H1 (cell line): ENCODE data around the gene MMS19. TPM values are rescaled to one million over a fixed set of nuclear protein-coding genes. Genes with fewer than 3 reads are reported as not detected.
A peak's percentile ranks its signal among the peaks of the same experiment; 100 is the strongest.

Experiments
- CTCF ChIA-PET: fragments of 300-600 bp; sonication (Branson Sonifier 250); formaldehyde crosslinking; loops from one replicate; lab custom pipeline; 2021; ENCODE audit not compliant: partially characterized antibody; lab: Charles Lee
- POLR2A ChIA-PET: fragments of 300-600 bp; sonication (Branson Sonifier 250); formaldehyde crosslinking; loops from one replicate; lab custom pipeline; 2021; ENCODE audit warnings: inconsistent platforms; ENCODE audit not compliant: partially characterized antibody; lab: Charles Lee
- DNase-seq, 2 experiments: peaks; one replicate each; pipeline versions ENCODE4 v3.0.0 to v3.0.0-alpha.2; 2010 to 2022; ENCODE audit warnings: low spot score in 2 of 2, low read depth in 1 of 2, mixed read lengths in 1 of 2
- FAIRE-seq: peaks from 2 replicates; lab custom pipeline; 2011; peaks lifted over from hg19 to GRCh38; lab: Jason Lieb, UNC
- H2AFZ ChIP-seq: 2 replicates; pipeline ENCODE4 v1.8.1; 2012; ENCODE audit warnings: low read length, inconsistent platforms
- H2AK5ac ChIP-seq: 2 replicates; pipeline ENCODE4 v1.6.1; 2013; ENCODE audit warnings: low read depth, low read length
- H2BK120ac ChIP-seq: replicated peaks from 2 replicates; pipeline ENCODE3; 2013; ENCODE audit warnings: low read depth, low read length, inconsistent platforms
- H2BK12ac ChIP-seq: 2 replicates; pipeline ENCODE4 v1.6.1; 2013; ENCODE audit warnings: low read depth, low read length
- H2BK15ac ChIP-seq: 2 replicates; pipeline ENCODE4 v1.6.1; 2013; ENCODE audit warnings: low read length
- H2BK20ac ChIP-seq: 2 replicates; pipeline ENCODE4 v1.6.1; 2013; ENCODE audit warnings: low read length
- H2BK5ac ChIP-seq: 2 replicates; pipeline ENCODE4 v1.6.1; 2013; ENCODE audit warnings: low read depth, low read length
- H3K14ac ChIP-seq: 2 replicates; pipeline ENCODE4 v1.6.1; 2013; ENCODE audit warnings: inconsistent platforms; ENCODE audit not compliant: insufficient read length
- H3K18ac ChIP-seq: 2 replicates; pipeline ENCODE4 v1.6.1; 2013; ENCODE audit warnings: low read length; ENCODE audit errors: extremely low read depth
- H3K23ac ChIP-seq: 2 replicates; pipeline ENCODE4 v1.6.1; 2013; ENCODE audit warnings: inconsistent platforms; ENCODE audit not compliant: insufficient read length
- H3K23me2 ChIP-seq: 2 replicates; pipeline ENCODE4 v1.6.1; 2013; ENCODE audit warnings: low read depth, low read length
- H3K27ac ChIP-seq: 2 replicates; pipeline ENCODE4 v1.6.1; 2011; ENCODE audit warnings: low read depth, low read length, inconsistent platforms
- H3K27me3 ChIP-seq, 4 experiments: replicated peaks in 1 of 4; 1 replicate in 1 of 4; 2 replicates in 3 of 4; pipeline versions ENCODE4 v1.6.1 to v1.8.1; 2011 to 2013; ENCODE audit warnings: low read length in 3 of 4, mild to moderate bottlenecking in 3 of 4, inconsistent platforms in 2 of 4, mixed read lengths in 2 of 4, moderate library complexity in 1 of 4; ENCODE audit not compliant: control insufficient read depth in 3 of 4, insufficient read depth in 3 of 4; ENCODE audit errors: extremely low read depth in 1 of 4
- H3K36me3 ChIP-seq, 4 experiments: 2 replicates each; pipeline versions ENCODE4 v1.6.1 to v1.8.1; 2011 to 2013; ENCODE audit warnings: mild to moderate bottlenecking in 4 of 4, low read length in 3 of 4, moderate library complexity in 2 of 4, control low read depth in 1 of 4, inconsistent platforms in 1 of 4; ENCODE audit not compliant: insufficient read depth in 4 of 4, control insufficient read depth in 2 of 4
- H3K4ac ChIP-seq: replicated peaks from 2 replicates; pipeline ENCODE3; 2013; ENCODE audit warnings: low read length, low read depth, mixed read lengths, inconsistent platforms; ENCODE audit not compliant: insufficient read length
- H3K4me1 ChIP-seq, 4 experiments: replicated peaks in 1 of 4; 1 replicate in 1 of 4; 2 replicates in 3 of 4; pipeline versions ENCODE4 v1.6.1 to v1.8.1; 2011 to 2013; ENCODE audit warnings: low read length in 3 of 4, inconsistent platforms in 2 of 4, mixed read lengths in 1 of 4; ENCODE audit not compliant: insufficient read depth in 4 of 4, control insufficient read depth in 3 of 4
- H3K4me2 ChIP-seq, 2 experiments: 2 replicates each; pipeline versions ENCODE4 v1.6.1 to v1.8.1; 2011 to 2013; ENCODE audit warnings: low read depth in 2 of 2, low read length in 2 of 2, control low read depth in 1 of 2, inconsistent platforms in 1 of 2, mild to moderate bottlenecking in 1 of 2; ENCODE audit not compliant: insufficient read depth in 1 of 2
- H3K4me3 ChIP-seq, 4 experiments: fragments of 200-600, 300-600 bp in 1 of 4; sonication (generic), shearing (Covaris generic), sonication (Bioruptor Twin) in 1 of 4; 2 replicates each; pipeline versions ENCODE4 v1.5.1 to v1.8.1; 2011 to 2016; ENCODE audit warnings: low read length in 4 of 4, low read depth in 3 of 4, control low read depth in 2 of 4, inconsistent platforms in 2 of 4, mild to moderate bottlenecking in 2 of 4, mixed read lengths in 1 of 4, moderate library complexity in 1 of 4; ENCODE audit not compliant: insufficient read depth in 2 of 4; ENCODE audit errors: extremely low read depth in 1 of 4
- H3K56ac ChIP-seq: replicated peaks from 2 replicates; pipeline ENCODE3; 2013; ENCODE audit warnings: low read depth, mild to moderate bottlenecking, mixed read lengths, low read length, inconsistent platforms; ENCODE audit not compliant: insufficient read length
- H3K79me1 ChIP-seq: 2 replicates; pipeline ENCODE4 v1.6.1; 2013; ENCODE audit warnings: low read depth, low read length, control low read depth
- H3K79me2 ChIP-seq, 2 experiments: 2 replicates each; pipeline versions ENCODE4 v1.6.1 to v1.8.1; 2012 to 2013; ENCODE audit warnings: low read length in 2 of 2, mild to moderate bottlenecking in 2 of 2, inconsistent platforms in 1 of 2; ENCODE audit not compliant: insufficient read depth in 2 of 2, control insufficient read depth in 1 of 2
- H3K9ac ChIP-seq, 4 experiments: replicated peaks in 1 of 4; 1 replicate in 1 of 4; 2 replicates in 3 of 4; pipeline versions ENCODE4 v1.6.1 to v1.8.1; 2011 to 2013; ENCODE audit warnings: low read depth in 3 of 4, low read length in 3 of 4, control low read depth in 2 of 4, mild to moderate bottlenecking in 2 of 4, moderate library complexity in 2 of 4, inconsistent platforms in 1 of 4; ENCODE audit errors: extremely low read depth in 1 of 4
- H3K9me3 ChIP-seq, 2 experiments: 2 replicates each; pipeline versions ENCODE4 v1.6.1 to v1.8.1; 2012 to 2013; ENCODE audit warnings: mild to moderate bottlenecking in 2 of 2, moderate library complexity in 2 of 2, control low read depth in 1 of 2, inconsistent platforms in 1 of 2, low read depth in 1 of 2, low read length in 1 of 2, mixed read lengths in 1 of 2; ENCODE audit not compliant: insufficient read depth in 2 of 2
- H4K20me1 ChIP-seq, 2 experiments: replicated peaks in 1 of 2; 2 replicates each; pipeline versions ENCODE3 to v1.8.1; 2011 to 2013; ENCODE audit warnings: inconsistent platforms in 2 of 2, low read length in 2 of 2, mild to moderate bottlenecking in 1 of 2; ENCODE audit not compliant: insufficient read depth in 2 of 2, control insufficient read depth in 1 of 2
- H4K5ac ChIP-seq: 2 replicates; pipeline ENCODE4 v1.6.1; 2013; ENCODE audit warnings: low read length, low read depth, mixed read lengths, inconsistent platforms; ENCODE audit not compliant: insufficient read length
- H4K8ac ChIP-seq: 2 replicates; pipeline ENCODE4 v1.8.0; 2013; ENCODE audit warnings: mild to moderate bottlenecking, moderate library complexity, low read length, inconsistent platforms; ENCODE audit not compliant: insufficient read depth; ENCODE audit errors: extremely low read depth
- H4K91ac ChIP-seq: replicated peaks from 2 replicates; pipeline ENCODE3; 2013; ENCODE audit warnings: low read length, mixed read lengths, inconsistent platforms; ENCODE audit not compliant: insufficient read length
- CREB1 ChIP-seq: IDR thresholded peaks from 2 replicates; pipeline ENCODE4 v1.6.1; 2012; ENCODE audit warnings: inconsistent platforms
- E2F6 ChIP-seq: IDR thresholded peaks from 2 replicates; pipeline ENCODE4 v1.6.1; 2012; ENCODE audit warnings: inconsistent platforms
- WGBS, 2 experiments: shearing (Covaris generic) in 1 of 2; methylation state at CpG; one replicate each; pipeline versions ENCODE4 v1.1.6 to v1.1.7; 2013 to 2015; ENCODE audit warnings: low lambda C conversion rate in 2 of 2, mixed read lengths in 2 of 2, inconsistent platforms in 1 of 2, low coverage in 1 of 2, missing lambda C conversion rate in 1 of 2; ENCODE audit not compliant: insufficient replicate concordance in 2 of 2, insufficient coverage in 1 of 2, insufficient read length in 1 of 2; ENCODE audit errors: extremely low coverage in 1 of 2, missing lambda C conversion rate in 1 of 2; 5-methylcytosine and 5-hydroxymethylcytosine counted together
- polyA plus RNA-seq, 7 experiments: library from polyadenylated mRNA; depleted of rRNA in 3 of 7; stranded (reverse) in 5 of 7; unstranded in 2 of 7; fragments of >200 nt in 5 of 7; fragments of 200-250 nt in 2 of 7; gene quantifications; 1 replicate in 5 of 7; 2 replicates in 1 of 7; 4 replicates in 1 of 7; pipeline versions ENCODE4 v1.2.1 to v1.2.3, GENCODE V29; 2011 to 2013; ENCODE audit warnings: missing spikeins in 2 of 7, mixed read lengths in 2 of 7
- total RNA-seq: library from RNA; stranded (reverse); fragmentation: NEBNext Ultra II Directional; extraction: Animal tissue kit (Norgen Biotek cat#: 25700); gene quantifications from 2 replicates; pipeline ENCODE4 v1.2.1, GENCODE V29; 2021

The MMS19 gene
- total and polyA plus RNA-seq, 2 of the 8 experiments (the other 6 are each of a cell fraction or from before 2014, with no cell fraction given) = 130 to 221 TPM

- no peak for FAIRE-seq
- no peak overlapping the region for H3K27ac ChIP-seq
- no peak overlapping the region for H4K91ac ChIP-seq
- no peaks in the 10 kb centered on the region; the same call in 1 of the 2 replicates for H3K23me2 ChIP-seq
- no peak overlapping the region; a peak in 1 of 7 replicates for H3K9ac ChIP-seq
- no peak overlapping the region for H2BK15ac ChIP-seq
- H4K8ac ChIP-seq = no peak overlapping the region
- no peak overlapping the region for H2AFZ ChIP-seq
- ChIA-PET CTCF (interaction anchor here (0.8 to 19.6 kb wide), 10 partner anchors 8 to 100 kb away, joined by 3 to 283 read pairs (median 3); no protein-coding TSS in a partner anchor), POLR2A (interaction anchor here (1.0 to 1.6 kb wide), 4 partner anchors 9 to 84 kb away, joined by 3 to 6 read pairs (median 4); no protein-coding TSS in a partner anchor)
- 91% methylated on average over 3 of the region's 3 CpGs; no CpG with 5 or more reads in 1 of the 2 experiments for WGBS, 2 experiments
- peaks cover 4 to 9% of the 10 kb centered on the region in 2 experiments for H4K20me1 ChIP-seq
- no peak overlapping the region for H2AK5ac ChIP-seq
- no peak overlapping the region for H2BK5ac ChIP-seq
- H2BK12ac ChIP-seq = no peak overlapping the region
- no peaks in the 10 kb centered on the region; a peak in 1 of 7 replicates for H3K27me3 ChIP-seq
- no peak overlapping the region for H3K14ac ChIP-seq
- no peaks in the 10 kb centered on the region for H3K36me3 ChIP-seq
- peaks cover 0 to 8% (median 2%) of the 10 kb centered on the region in 4 experiments; a peak in 5 of 7 replicates for H3K4me1 ChIP-seq
- DNase-seq = peak in 1 of 2 experiments; percentile 34
- H4K5ac ChIP-seq = no peak overlapping the region
- H3K9me3 ChIP-seq = no peaks in the 10 kb centered on the region
- H2BK120ac ChIP-seq = no peak overlapping the region
- no peak overlapping the region for H2BK20ac ChIP-seq
- peaks cover 2 to 25% of the 10 kb centered on the region in 2 experiments for H3K79me2 ChIP-seq
- H3K4ac ChIP-seq = no peak overlapping the region
- peaks cover 14% of the 10 kb centered on the region; the same call in 1 of the 2 replicates for H3K79me1 ChIP-seq
- no peak overlapping the region for H3K4me2 ChIP-seq
- no peak overlapping the region for H3K4me3 ChIP-seq
- H3K56ac ChIP-seq = no peak overlapping the region
- no peak overlapping the region for H3K23ac ChIP-seq
- H3K18ac ChIP-seq = no peak overlapping the region
- no peak for TF ChIP-seq E2F6
- TF ChIP-seq CREB1 = no peak
Observed at GRCh38 chr10:97511711-97512440, 13.7 kb upstream of the MMS19 start.
